Small intestine (tissue), 7 donors: ENCODE results near the gene PARS2. TPM values are rescaled to one million over a fixed set of nuclear protein-coding genes. Genes with fewer than 3 reads are reported as not detected.

Experiments
- DNase-seq, 2 donors: peaks; one replicate each; pipeline versions ENCODE4 v3.0.0 to v3.0.0-alpha.2; 2013
- FAIRE-seq: peaks from 2 replicates; lab custom pipeline; 2012; peaks lifted over from hg19 to GRCh38; lab: Jason Lieb, UNC
- H3K27ac ChIP-seq, 3 donors: one replicate each; pipeline ENCODE4 v1.5.1; 2013; ENCODE audit warnings: low read length in 2 of 3, mild to moderate bottlenecking in 2 of 3, control low read depth in 1 of 3, inconsistent platforms in 1 of 3, low read depth in 1 of 3, moderate library complexity in 1 of 3
- H3K27me3 ChIP-seq, 3 donors: one replicate each; pipeline ENCODE4 v1.6.1; 2013; ENCODE audit warnings: low read length in 3 of 3, inconsistent platforms in 1 of 3; ENCODE audit not compliant: control insufficient read depth in 3 of 3, insufficient read depth in 3 of 3
- H3K36me3 ChIP-seq, 3 donors: one replicate each; pipeline ENCODE4 v1.6.1; 2013; ENCODE audit warnings: low read length in 3 of 3, inconsistent platforms in 1 of 3, low read depth in 1 of 3, mild to moderate bottlenecking in 1 of 3, moderate library complexity in 1 of 3; ENCODE audit not compliant: control insufficient read depth in 3 of 3, insufficient read depth in 2 of 3
- H3K4me1 ChIP-seq, 3 donors: one replicate each; pipeline ENCODE4 v1.6.1; 2013; ENCODE audit warnings: low read length in 2 of 3, inconsistent platforms in 1 of 3, low read depth in 1 of 3, mild to moderate bottlenecking in 1 of 3, moderate library complexity in 1 of 3; ENCODE audit not compliant: control insufficient read depth in 3 of 3, insufficient read depth in 2 of 3
- H3K4me3 ChIP-seq, 3 donors: one replicate each; pipeline ENCODE4 v1.5.1; 2013; ENCODE audit warnings: low read length in 3 of 3, control low read depth in 1 of 3, inconsistent platforms in 1 of 3, low read depth in 1 of 3, mild to moderate bottlenecking in 1 of 3, moderate library complexity in 1 of 3
- H3K9me3 ChIP-seq, 2 donors: one replicate each; pipeline ENCODE4 v1.6.1; 2013; ENCODE audit warnings: low read depth in 1 of 2, low read length in 1 of 2; ENCODE audit not compliant: control insufficient read depth in 2 of 2, insufficient read depth in 1 of 2
- WGBS, 3 donors: extraction: QIAGEN DNeasy Blood & Tissue Kit; methylation state at CpG; one replicate each; pipeline ENCODE4 v1.1.7; 2013; 5-methylcytosine and 5-hydroxymethylcytosine counted together
- polyA plus RNA-seq, 4 donors: library from polyadenylated mRNA; stranded (reverse) in 3 of 4; unstranded in 1 of 4; fragments of 200-250 nt in 3 of 4; fragments of 120-200 nt in 1 of 4; gene quantifications; one replicate each; pipeline versions ENCODE4 v1.2.1 to v1.2.3, GENCODE V29; 2013
- donor health status: healthy with polysubstance abuse.
- donor health status: control.
- donor health status: control.
- donor health status: Bipolar disorder and iron deficiency.
- donor health status: healthy.

Gene PARS2
- polyA plus RNA-seq, 4 donors = 2.5 to 8.3 (median 3.9) TPM

DNA sequence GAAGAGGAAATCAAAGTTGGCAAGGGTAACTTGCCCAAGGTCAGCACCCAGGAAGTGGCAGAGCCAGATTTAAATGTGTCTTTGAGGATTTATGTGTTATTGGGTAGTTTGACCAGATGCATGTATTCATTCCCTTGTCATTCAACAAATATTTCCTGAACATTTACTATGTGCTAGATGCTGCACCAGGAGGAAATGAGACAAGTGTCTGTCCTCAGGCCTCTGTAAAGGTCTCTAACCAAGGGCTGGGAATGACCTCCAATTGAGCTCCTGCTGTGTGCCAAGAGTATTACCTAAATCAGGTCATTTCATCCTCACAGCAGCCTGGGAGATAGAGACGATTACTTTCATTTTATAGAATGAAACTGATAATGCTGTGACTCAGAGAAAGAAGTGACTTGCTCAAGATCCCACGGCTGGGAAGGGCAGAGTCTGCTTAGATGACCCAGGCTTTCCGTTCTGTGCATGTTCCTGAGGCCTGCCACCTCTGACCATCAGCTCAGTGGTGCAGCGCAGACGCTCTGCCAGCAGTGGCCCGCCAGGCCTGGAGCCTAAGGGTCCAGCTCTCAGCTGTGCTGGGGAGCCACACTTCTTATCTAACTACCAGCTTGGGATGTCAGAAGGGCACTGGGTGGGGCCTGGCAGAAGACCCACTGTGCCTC lies 40.3 kb upstream of the PARS2 start:
- no peak overlapping the region for H3K4me3 ChIP-seq
- H3K27me3 ChIP-seq = peaks cover 0 to 2% (median 0%) of the 10 kb centered on the region in 3 donors
- no peaks in the 10 kb centered on the region for H3K9me3 ChIP-seq
- H3K36me3 ChIP-seq = no peaks in the 10 kb centered on the region
- WGBS, 3 donors = 43 to 70% (median 46%) methylated on average over 6 of the region's 6 CpGs
- peak overlapping the region; percentile 54 to 95 (median 78) for H3K27ac ChIP-seq
- DNase-seq = peak; percentile 55 to 89
- H3K4me1 ChIP-seq = peaks cover 5 to 34% (median 19%) of the 10 kb centered on the region in 3 donors
- no peak for FAIRE-seq

DNA sequence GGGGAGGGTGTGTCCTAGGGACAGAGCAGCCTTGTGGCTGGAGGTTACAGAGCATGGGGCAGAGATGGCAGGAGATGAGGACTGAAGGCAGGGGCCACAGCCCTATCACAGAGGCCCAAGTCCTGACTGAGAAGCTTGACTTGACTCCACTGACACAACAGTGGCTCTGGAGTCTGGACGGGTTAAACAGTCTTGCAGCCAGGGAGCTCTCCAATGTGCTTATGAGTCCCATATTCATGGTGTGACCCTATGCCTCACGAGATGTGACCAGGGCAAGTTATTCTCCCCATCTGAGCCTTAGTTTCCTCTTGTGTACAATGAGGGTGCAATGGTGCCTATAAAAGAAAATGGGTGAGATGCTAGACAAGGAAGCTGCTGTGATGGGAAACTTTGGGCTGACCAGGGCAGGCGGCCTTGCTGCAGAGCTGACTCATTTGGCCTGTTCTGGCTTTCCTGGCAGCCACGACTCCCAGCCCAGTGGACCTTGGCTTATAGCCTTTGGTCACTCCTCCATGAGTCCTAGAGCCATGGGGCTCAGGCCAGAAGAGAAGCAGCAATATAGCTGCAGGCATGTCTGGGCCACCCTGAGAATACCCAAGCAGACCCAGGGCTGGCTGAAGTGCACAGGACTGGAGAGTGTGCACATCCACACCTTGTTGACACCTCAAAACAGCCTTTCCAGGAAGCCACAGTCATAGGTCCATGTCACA lies 39.6 kb upstream of the PARS2 start:
- no peak for FAIRE-seq
- H3K27ac ChIP-seq = peak overlapping the region; percentile 54 to 95 (median 78)

DNA sequence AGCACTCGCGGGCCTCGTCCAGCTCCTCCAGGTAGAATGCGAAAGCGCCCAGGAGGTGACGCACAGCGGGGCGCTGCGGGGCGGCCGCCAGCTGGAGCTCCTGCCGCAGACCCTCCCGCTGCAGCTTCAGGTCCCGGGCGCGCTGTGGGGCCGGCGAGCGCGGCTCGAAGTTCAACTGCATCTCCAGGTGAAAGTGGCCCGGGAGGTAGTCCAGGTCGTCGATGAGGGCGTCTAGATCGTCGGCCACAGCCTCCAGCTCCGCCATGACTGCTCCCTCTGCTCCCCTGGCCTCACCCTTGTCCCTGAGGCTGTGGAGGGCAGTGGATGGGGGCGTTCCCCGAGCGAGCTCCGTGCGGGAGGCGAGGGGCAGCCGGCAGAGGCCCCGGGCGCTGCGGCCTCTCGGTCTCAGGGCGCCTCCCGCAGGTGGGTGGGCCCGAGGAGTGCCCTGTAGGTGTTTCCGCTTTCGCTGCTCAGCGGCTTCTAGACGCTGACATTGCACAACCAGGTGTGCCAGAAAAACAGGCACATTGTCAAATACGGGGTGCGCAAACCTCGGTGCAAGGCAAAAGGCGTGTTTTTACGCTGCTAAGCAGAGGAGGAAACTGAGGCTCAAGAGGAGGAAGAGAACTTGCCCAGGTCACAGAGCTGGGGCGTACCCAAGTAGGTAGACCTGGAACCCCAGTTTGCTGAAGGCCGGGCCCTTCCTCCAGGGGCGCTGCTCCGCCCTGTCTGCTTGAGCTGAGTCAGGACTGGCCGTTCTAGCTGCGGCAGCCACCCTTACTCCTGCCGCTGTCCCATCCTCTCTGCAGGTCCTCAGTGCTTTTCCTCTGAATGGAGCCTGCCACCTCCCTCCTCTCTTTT lies 36.8 kb upstream of the PARS2 start, which contains the start of gene TTC22:
Gene TTC22 (minus strand): TSS at position 425 of the 861 bp plus-strand sequence. CDS start 160 bp downstream, at position 265.
- DNase-seq (peak; percentile 90 to 95), FAIRE-seq (no peak)
- Histone ChIP-seq H3K4me1 (peaks cover 5 to 59% (median 20%) of the 10 kb centered on the region in 3 donors), H3K4me3 (peak within 1 kb of the TSS; percentile 56 to 83 (median 63)), H3K36me3 (peaks cover 0 to 18% (median 0%) of the 10 kb centered on the region in 3 donors), H3K27ac (peak within 1 kb of the TSS; percentile 88 to 95 (median 95)), H3K9me3 (no peaks in the 10 kb centered on the region), H3K27me3 (peaks cover 0 to 2% (median 0%) of the 10 kb centered on the region in 3 donors)
- WGBS, 3 donors = 1 to 4% (median 1%) methylated on average over 46 to 58 of the region's 58 CpGs

More for the DNA sequence above, 39.6 kb upstream of the PARS2 start:
- DNase-seq = peak in 1 of 2 donors; percentile 86
- H3K4me3 ChIP-seq = no peak overlapping the region
- WGBS, 3 donors = 56 to 64% (median 62%) methylated on average over 4 of the region's 4 CpGs
- peaks cover 0 to 2% (median 0%) of the 10 kb centered on the region in 3 donors for H3K27me3 ChIP-seq
- H3K4me1 ChIP-seq = peaks cover 5 to 34% (median 19%) of the 10 kb centered on the region in 3 donors
- peaks cover 0 to 6% (median 0%) of the 10 kb centered on the region in 3 donors for H3K36me3 ChIP-seq
- no peaks in the 10 kb centered on the region for H3K9me3 ChIP-seq

DNA sequence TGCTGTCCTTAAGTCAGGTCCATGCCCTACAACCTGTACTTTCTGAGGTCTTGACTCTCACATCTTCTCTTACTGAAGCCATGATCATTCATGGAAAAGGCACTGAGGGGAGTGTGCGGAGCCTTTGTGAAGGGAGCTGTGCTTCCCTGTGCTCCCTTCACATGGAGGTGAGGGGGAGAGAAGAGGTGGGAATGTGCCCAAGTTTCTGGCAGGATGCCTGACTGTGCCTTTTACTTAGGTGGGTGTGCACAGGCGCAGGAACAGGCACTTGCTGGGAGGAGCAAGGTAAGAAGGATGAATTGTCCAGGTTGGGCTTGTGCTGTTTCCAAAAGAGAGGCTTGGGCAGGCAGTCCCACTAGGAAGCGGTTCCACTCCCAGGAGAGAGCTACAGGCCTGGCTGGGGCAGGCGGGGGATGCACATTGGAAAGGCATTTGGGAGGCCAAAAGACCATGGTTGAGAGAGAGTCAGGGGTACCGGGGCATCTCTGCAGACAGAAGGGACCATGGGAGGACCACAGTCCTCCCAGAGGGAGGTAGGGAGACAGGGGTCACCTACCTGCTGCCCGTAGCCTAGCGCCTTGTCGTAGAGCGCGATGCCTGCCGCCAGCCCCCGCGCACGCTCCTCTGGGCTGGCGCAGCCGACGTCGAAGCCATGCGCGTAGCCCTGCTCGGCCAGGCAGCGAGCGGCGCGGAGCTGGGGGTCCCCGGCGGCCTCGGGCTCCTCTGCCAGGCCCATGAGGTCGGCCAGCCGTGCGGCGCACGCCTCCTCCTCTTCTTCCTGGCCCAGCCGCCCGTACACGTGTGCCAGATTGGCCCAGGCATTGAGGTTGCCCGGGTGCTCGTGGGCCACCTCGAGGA lies 35.9 kb upstream of the PARS2 start:
- peak overlapping the region; percentile 56 to 83 (median 63) for H3K4me3 ChIP-seq
- peaks cover 0 to 26% (median 0%) of the 10 kb centered on the region in 3 donors for H3K36me3 ChIP-seq
- FAIRE-seq = no peak
- DNase-seq = peak in 1 of 2 donors; percentile 36
- peaks cover 5 to 67% (median 20%) of the 10 kb centered on the region in 3 donors for H3K4me1 ChIP-seq
- H3K9me3 ChIP-seq = no peaks in the 10 kb centered on the region
- WGBS, 3 donors = 14 to 39% (median 31%) methylated on average over 27 to 39 of the region's 39 CpGs
- H3K27me3 ChIP-seq = peaks cover 0 to 2% (median 0%) of the 10 kb centered on the region in 3 donors
- peak overlapping the region; percentile 88 to 95 (median 95) for H3K27ac ChIP-seq

DNA sequence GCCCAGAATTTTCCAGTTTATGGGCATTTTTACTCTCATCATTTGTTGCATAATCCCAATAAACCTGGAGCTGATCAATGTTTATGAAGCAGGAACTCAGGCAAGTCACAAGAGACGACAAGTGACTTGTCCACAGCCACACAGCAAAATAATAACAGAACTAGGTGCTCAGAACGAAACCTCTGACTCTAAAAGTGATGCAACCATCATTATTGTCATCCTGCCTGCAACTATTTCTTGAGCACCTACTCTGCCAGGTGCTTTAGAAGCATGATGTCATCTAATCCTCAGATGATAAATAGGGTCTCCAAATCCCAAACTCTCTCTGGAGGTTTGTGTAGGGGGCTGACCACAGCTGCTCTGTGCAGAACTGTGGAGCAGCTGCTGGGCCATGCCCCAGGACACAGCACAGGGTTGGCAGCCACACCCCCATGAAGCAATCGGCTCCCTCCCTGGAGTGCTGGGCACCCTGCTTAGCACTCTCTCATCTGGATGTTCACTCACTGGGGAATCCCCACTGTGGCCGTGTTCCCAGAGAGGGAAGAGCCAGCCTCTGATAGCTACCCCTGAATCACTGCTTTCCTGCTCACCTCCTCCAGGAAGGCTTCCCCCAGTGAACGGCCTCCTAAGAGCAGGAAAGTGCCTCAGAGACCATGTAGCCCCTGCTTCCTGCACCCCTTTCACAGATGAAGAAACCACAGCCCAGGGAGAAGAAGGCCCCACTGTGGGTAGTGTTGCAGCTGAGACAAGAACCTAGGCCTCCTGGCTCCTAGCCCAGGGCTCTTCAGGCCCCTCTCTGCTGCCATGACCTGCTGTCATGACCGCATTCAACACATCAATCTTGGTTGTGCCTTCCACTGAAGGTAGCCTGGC lies 34.7 kb upstream of the PARS2 start:
- H3K4me1 ChIP-seq = peaks cover 5 to 69% (median 21%) of the 10 kb centered on the region in 3 donors
- 32 to 47% (median 36%) methylated on average over 6 of the region's 6 CpGs for WGBS, 3 donors
- peak; percentile 43 to 83 for DNase-seq

DNA sequence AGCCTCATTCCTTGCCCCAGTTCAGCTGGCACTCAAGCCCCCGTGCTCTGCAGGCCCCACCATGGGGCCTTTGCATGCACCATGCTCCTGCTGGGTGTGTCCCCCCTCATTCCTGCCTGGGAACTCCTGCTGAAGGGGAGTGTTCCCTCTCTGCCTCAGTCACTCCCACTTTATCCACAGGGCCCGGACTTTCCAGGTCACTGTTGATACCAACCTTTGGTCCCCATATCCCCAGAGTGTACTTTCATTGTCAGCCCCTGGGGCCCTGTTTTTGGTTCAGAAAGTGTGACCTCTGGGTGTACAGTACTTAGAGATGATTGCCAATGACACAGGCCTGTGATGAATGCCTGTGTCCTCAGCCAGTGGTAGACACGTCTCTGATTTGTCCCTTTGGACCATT lies 33.9 kb upstream of the PARS2 start:
- H3K27me3 ChIP-seq = peaks cover 0 to 2% (median 0%) of the 10 kb centered on the region in 3 donors
- H3K36me3 ChIP-seq = peaks cover 0 to 34% (median 0%) of the 10 kb centered on the region in 3 donors
- peak overlapping the region in 2 of 3 donors; percentile 9 to 83 for H3K4me3 ChIP-seq
- H3K9me3 ChIP-seq = no peaks in the 10 kb centered on the region
- 36 to 56% (median 41%) methylated on average over 3 of the region's 3 CpGs for WGBS, 3 donors
- DNase-seq (peak; percentile 82 to 85), FAIRE-seq (no peak)
- peaks cover 5 to 72% (median 18%) of the 10 kb centered on the region in 3 donors for H3K4me1 ChIP-seq
- H3K27ac ChIP-seq = peak overlapping the region; percentile 46 to 95 (median 95)

More for the DNA sequence above, 34.7 kb upstream of the PARS2 start:
- Histone ChIP-seq H3K4me3 (peak overlapping the region in 2 of 3 donors; percentile 56 to 83), H3K27ac (peak overlapping the region; percentile 88 to 95 (median 95)), H3K9me3 (no peaks in the 10 kb centered on the region), H3K36me3 (peaks cover 0 to 30% (median 0%) of the 10 kb centered on the region in 3 donors), H3K27me3 (peaks cover 0 to 2% (median 0%) of the 10 kb centered on the region in 3 donors)
- no peak for FAIRE-seq
